AG04449 (cell line): ENCODE measurements around the gene ZSCAN30.
A peak's percentile ranks its signal among the peaks of the same experiment; 100 is the strongest.

ENCODE experiments used
- CTCF ChIA-PET: fragments of 350-600 bp; formaldehyde crosslinking; extraction: SDS; loops from one replicate; lab custom pipeline; 2021; ENCODE audit warnings: antibody characterized with exemption; lab: Yijun Ruan, JAX
- POLR2A ChIA-PET: fragments of 400-600, 350-600 bp; formaldehyde crosslinking; extraction: SDS; loops from one replicate; lab custom pipeline; 2020; ENCODE audit warnings: antibody characterized with exemption, inconsistent platforms; lab: Yijun Ruan, JAX
- DNase-seq: peaks from one replicate; pipeline ENCODE4 v3.0.0-alpha.2; 2010; ENCODE audit warnings: low read depth, low spot score
- H3K4me3 ChIP-seq: 2 replicates; pipeline ENCODE4 v1.5.1; 2011; ENCODE audit warnings: low read depth, mild to moderate bottlenecking, control low read depth, low read length
- CTCF ChIP-seq: IDR thresholded peaks from one replicate; pipeline ENCODE4 v1.5.1; 2011; ENCODE audit warnings: mild to moderate bottlenecking, moderate library complexity, low read length, control low read depth, inconsistent platforms; ENCODE audit not compliant: insufficient read depth; ENCODE audit errors: missing control alignments

The ZSCAN30 gene

GRCh38 chr18:35284841-35285240 lies 5.2 kb downstream of the ZSCAN30 start:
- TF ChIP-seq CTCF: no peak

GRCh38 chr18:35283923-35284794 lies 5.9 kb downstream of the ZSCAN30 start:
- ChIA-PET CTCF (no interaction called here), POLR2A (no interaction called here)
- H3K4me3 ChIP-seq: no peak overlapping the region
- TF ChIP-seq CTCF: no peak
- DNase-seq: no peak

More at GRCh38 chr18:35284841-35285240, 5.2 kb downstream of the ZSCAN30 start:
- POLR2A ChIA-PET: no interaction called here
- CTCF ChIA-PET: no interaction called here
- H3K4me3 ChIP-seq: no peak overlapping the region
- DNase-seq: no peak

DNA sequence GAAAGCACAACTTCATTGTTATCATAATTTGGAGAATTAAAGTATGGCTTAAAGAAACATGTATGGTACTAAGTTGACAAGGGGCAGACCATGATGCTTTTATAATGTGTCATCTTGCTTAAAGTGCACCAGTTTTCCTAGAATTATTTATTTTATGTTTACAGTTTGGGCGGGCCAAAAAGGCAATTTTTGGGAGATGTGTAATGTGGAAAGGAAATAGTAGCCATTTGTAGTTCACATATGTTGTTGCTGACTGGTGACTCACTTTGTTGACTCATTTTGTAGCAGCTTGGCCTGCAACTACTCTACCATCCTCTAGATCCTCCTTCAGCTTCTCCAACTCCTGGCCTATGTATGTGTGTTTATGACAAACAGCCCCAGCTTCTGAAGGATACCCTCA lies 7.7 kb downstream of the ZSCAN30 start:
- POLR2A ChIA-PET: no interaction called here
- H3K4me3 ChIP-seq: no peak overlapping the region
- CTCF ChIA-PET: interaction anchor here (1.1 kb wide), 1 partner anchor 17 kb away, joined by 5 read pairs; no protein-coding TSS in a partner anchor
- peak; percentile 73 for DNase-seq
- TF ChIP-seq CTCF: no peak

- ChIA-PET POLR2A (no interaction called here), CTCF (interaction anchor here (1.8 kb wide), 1 partner anchor 48 kb away, joined by 4 read pairs; no protein-coding TSS in a partner anchor)
- TF ChIP-seq CTCF: no peak
- DNase-seq: no peak
- H3K4me3 ChIP-seq: no peak overlapping the region
Observed at GRCh38 chr18:35278969-35279368, 11.1 kb downstream of the ZSCAN30 start.

GRCh38 chr18:35278085-35278484 lies 11.9 kb downstream of the ZSCAN30 start:
- POLR2A ChIA-PET: no interaction called here
- no peak for TF ChIP-seq CTCF
- no peak for DNase-seq
- CTCF ChIA-PET: interaction anchor here (1.8 kb wide), 1 partner anchor 47 kb away, joined by 4 read pairs; no protein-coding TSS in a partner anchor
- H3K4me3 ChIP-seq: no peak overlapping the region

DNA sequence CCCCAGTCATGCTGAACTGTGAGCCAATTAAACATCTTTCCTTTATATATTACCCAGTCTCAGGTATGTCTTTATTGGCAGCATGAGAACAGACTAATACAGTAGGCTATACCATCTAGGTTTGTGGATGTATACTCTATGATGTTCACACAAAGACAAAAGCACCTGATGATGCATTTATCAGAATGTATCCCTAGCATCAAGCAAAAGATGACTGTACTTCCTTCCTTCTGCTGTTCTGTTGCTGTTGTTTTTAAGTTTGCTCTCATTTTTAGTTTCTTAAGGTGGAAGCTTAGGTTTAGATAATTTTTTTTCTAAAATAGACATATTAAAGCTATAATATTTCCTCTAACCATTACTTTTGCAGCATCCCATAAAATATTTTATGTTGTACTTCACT lies 12.4 kb downstream of the ZSCAN30 start:
- ChIA-PET POLR2A (no interaction called here), CTCF (no interaction called here)
- no peak for DNase-seq
- no peak for TF ChIP-seq CTCF
- H3K4me3 ChIP-seq: no peak overlapping the region
